CD4-positive, alpha-beta T cell treated with Interleukin-10 for 1 hour (primary cell): ENCODE measurements around the gene IGFBP3.

Source experiments
- DNase-seq: peaks from one replicate; pipeline ENCODE4 v3.0.0-alpha.2; 2020

Gene IGFBP3

GRCh38 chr7:45872116-45873034, 48.7 kb downstream of the IGFBP3 start:
- DNase-seq: no peak

GRCh38 chr7:45869426-45869825, 51.6 kb downstream of the IGFBP3 start:
- no peak for DNase-seq

DNA sequence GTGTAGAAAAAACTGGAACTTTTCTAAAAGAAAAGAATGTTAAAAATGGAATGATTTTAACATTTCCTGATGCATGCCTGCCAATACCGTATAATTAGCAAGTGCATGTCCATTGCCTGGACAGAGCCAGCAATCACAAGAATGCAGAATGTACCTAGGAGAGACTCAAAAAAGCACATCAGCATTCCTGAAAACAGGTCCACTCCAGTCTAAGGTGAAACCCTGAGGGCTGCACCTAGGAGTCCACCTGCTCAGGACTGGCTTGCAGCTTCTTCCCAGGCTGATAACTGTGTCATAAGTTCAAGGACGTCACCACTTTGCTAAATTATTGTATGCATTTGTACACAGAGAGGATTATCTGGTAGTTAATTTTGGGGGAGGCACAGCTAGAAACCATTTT, 53.6 kb downstream of the IGFBP3 start:
- no peak for DNase-seq

DNA sequence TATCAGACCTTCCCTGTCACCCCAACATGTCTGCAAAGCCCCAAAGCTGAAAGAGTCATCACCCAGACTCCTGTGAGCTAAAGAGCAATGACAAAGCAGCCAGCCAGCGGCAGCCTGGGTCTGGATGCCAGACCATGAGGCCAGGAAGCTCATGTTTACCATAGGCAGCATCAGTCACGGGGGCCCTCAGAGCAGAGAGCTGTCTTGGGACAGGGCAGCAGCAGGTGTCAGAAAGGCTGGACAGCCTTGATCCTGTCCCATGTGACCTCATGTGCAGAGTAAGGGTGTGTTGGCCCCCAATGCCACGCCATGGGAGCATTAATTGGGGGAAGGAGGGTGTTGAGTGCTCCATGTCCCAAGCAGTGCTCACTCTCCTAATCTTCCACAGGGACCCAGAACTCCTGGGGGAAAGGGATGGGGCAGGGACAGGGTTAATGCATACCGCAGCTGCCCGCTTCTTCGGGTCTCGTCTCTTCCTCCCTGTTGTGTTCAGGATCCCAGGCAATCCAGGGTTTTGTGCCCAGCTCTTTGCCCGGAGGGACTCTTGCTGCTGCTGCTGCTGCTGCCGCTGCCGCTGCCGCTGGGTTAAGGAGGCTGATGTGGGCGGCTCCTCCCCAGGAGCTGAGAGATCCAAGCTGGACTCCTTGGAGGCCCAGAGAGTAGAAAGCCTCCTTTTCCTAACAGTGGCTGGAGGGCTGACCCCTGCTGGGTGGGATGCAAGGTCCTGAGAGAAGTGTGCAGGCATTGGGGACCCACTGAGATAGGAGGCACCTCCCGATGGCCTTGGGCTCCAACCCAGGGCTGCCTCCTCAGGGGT, 55.3 kb downstream of the IGFBP3 start:
- no peak for DNase-seq

GRCh38 chr7:45863715-45864114, 57.4 kb downstream of the IGFBP3 start:
- no peak for DNase-seq
